Activated CD4-positive, alpha-beta T cell treated with anti-CD3 and anti-CD28 coated beads for 48 hours (primary cell): ENCODE results near the gene MRPL1.

Source experiments
- DNase-seq: peaks from one replicate; pipeline ENCODE4 v3.0.0-alpha.2; 2020

The MRPL1 gene

DNA sequence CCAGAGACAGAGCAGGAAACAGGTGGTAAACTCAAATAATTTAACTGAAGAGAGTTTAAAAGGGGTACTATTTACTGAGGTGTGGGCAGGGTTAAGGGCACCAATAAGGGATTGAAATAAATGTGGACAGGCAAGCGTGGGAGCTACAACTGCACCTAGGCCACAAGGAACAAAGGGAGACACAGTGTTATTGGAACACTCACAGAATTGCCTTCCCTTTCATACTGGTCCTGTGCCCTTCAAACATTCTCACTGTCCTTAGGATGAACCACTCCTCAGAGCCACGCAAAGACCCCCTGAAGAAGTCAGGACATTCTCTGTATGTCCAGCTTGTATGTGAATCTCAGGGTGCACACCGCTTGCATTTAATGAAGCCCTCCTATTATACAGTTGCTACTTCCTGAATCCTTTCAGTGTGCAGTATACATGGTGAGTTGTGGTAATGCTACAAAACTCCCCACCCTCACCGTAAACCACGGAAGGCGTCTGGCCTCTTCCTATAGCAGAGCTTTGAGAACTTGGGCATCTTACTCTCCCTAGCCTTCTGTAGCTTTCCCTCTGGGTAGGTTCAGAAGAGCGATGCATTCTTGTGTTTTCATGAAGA, 9.6 kb upstream of the MRPL1 start:
- DNase-seq: peak; percentile 67

DNA sequence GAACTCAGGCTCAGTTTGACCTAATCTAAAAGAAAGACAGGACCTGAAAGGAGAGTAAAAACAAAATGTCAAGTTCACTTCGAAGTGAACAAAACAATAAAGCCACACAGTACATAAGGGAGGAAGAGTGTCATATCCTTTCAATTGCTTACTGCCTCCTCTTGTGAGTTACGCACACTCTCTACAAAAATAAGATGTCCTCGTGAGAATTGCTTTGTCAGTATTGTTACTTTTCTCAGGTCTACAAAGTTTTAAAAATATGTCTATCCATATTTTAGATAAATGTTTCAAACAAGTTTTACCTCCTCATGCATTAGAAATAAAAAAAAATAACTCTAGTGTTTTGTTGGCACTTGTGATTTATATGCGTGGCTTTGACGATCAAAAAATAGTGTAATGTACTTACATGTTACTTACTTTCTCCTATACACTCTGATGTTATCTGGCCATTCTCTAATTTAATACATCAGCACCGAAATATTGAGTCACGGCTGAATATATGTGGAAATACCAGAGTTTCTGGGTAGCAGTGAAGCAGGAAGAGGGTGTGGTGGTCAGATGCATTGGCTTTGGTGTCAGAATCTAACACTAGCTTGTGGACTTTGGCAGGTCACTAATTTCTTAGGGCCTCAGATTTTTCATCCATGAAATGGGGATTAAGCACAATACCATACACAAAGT, 8.1 kb upstream of the MRPL1 start:
- peak; percentile 32 for DNase-seq

DNA sequence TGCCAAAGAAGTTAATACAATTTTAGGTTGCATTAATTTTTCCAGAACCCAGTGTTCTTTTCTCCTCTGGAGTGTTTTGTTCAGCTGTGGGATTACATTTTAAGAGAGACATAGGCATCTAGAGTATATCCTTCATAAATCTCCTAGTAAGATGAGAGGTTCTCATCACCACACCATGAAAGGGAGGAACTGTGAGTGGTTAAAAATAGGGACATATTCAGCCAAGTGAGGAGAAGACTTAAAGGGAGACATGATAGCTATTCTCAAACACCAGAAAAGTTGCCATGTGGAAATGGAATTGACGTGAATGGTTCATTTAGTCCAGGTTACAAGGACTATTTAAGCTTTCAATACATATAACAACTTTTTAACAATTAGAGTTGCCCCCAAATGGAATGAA, 6.5 kb upstream of the MRPL1 start:
- DNase-seq: no peak

DNA sequence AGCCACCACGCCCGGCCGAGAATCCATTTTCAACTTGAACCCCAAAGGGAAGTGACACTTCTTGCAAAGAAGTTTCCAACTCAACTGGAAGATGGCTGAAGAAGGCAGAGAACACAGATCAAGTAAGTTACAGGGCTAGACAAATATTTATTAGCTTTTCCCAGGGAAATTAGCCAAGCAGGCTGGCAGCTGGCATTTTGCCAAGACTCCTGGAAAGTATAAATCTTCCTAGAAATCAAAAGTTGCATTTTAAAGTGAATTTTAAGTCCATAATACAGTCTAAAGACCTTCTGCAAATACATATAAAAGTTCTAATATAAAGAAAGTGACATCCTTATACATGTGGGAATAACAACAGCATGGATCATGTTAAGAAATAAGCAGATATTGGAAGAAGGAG, 3.4 kb upstream of the MRPL1 start:
- DNase-seq: no peak

DNA sequence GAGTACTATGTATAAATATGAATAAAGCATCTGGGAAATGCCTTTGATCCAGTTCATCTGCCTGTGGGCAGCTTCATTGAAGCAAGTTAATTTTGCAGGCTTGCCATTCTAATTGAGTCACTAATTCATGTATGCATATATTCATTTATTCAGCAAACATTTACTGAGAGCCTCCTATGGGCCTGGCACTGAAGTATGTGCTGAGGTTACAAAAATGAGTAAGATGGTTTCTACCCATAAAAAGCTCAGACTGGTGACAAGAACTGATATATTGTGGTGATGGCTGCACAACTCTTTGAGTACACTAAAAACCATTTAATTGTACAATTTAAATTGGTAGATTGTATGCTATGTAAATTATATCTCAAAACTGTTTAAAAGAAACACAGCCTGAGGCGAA, 1.1 kb upstream of the MRPL1 start:
- peak; percentile 29 for DNase-seq

DNA sequence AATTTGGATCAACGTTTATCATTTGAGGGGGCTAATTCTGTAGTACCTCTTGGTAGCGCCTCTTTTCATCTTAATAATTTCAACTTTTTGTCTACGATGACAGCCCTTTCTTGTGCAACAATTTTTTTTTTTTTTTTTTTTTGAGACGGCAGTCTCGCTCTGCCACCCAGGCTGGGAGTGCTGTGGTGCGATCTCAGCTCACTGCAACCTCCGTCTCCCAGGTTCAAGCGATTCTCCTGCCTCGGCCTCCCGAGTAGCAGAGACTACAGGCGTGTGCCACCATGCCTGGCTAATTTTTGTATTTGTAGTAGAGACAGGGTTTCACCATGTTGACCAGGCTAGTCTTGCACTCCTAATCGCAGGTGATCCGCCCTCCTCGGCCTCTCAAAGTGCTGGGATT, 711 bp downstream of the MRPL1 start:
- DNase-seq: peak; percentile 22

DNA sequence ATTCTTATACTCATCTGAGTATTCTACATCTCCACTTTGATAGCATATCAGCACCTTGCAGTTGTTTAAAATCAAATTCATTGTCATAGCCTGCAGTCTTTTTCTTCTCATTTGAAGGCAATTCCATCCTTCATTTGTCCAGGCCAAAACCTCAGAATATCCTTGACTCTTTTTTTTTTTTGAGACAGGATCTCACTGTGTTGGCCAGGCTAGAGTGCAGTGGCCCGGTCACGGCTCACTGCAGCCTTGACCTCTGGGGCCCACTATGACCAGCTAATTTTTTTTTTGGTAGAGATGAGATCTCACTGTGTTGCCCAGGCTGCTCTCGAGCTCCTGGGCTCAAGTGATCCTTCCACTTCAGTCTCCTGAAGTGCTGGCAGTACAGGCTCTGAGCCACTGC, 2.6 kb downstream of the MRPL1 start:
- DNase-seq: no peak

DNA sequence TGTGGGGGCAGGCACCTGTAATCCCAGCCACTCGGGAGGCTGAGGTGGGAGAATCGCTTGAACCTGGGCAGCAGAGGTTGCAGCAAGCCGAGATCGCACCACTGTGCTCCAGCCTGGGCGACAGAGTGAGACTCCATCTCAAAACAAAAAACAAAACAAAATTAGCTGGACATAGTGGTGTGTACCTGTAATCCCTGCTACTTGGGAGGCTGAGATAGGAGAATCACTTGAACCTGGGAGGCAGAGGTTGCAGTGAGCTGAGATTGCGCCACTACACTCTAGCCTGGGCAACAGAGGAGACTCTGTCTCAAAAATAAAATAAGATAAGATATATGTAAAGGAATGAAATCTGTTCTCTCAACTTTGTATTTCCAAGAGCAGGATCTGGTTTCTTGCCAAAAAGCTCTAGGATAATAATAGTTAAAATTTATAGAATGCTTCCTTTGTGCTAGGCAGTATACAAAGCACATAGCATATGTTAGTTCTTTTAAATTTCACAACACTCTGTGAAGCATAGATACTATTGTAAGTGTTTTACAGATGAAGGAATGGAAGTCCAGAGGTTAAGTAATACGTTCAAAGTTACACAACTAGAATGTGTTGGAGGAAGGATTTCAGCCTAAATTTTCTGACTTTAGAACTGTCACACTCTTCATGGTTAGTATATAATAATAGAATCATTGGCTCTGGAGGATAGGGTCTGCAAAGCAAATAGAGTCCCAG, 10.3 kb downstream of the MRPL1 start:
- DNase-seq: no peak

DNA sequence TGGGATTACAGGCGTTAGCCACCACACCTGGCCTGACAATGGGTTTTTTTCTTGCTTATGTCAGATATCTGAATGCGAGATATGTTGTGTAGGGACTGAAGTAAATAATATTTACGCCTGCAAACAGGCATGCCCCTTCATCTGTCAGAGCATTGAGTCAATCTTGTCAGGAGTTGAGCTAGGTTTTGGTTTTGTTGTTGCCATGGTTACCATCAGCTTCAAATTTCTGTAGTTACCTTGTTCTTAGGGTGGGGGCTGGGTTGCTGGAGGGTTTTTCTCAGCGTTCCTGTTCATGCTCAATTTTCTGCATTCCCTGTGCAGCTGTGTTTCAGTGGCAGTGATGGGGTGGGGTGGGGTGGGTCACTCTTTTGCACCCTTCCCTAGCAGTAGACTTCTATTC, 14.5 kb downstream of the MRPL1 start:
- no peak for DNase-seq

DNA sequence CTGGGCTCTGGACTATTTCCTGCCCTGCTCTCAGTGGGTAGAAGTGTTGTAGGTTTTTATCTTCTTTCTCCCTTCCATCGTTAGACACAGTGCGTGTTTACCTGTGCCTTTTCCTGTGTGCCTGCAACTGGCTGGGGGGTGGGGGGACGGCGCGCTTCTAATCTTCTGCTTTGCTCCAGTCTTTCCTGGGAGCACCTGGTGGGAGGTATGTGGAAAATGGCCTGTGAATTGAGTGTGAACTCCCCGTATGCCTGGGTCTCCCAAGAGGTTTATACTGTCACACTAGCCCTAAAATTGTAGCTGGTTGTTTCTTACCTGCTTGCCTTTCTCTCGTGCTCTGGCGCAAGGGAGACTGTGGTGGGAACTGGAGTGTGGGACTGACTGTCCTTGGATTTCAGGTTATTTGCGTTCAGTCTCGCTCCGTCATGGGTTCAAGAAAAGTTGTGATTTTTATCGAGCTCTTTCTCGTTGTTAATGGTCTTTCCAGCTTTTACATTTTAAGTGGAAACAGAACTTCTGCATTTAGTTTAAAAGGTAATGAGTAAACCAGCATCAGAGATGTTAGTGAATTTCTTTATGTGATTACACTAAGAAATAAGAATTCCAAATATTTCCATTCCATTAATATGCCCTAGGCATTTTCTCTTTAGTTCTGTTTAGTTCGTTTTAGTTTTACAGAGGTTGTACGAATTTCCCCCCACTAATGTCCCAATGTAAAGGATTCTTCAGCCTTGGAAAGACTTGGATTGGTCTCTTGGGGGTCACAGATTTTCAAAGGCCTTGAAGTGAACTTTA, 15.3 kb downstream of the MRPL1 start:
- DNase-seq: no peak

DNA sequence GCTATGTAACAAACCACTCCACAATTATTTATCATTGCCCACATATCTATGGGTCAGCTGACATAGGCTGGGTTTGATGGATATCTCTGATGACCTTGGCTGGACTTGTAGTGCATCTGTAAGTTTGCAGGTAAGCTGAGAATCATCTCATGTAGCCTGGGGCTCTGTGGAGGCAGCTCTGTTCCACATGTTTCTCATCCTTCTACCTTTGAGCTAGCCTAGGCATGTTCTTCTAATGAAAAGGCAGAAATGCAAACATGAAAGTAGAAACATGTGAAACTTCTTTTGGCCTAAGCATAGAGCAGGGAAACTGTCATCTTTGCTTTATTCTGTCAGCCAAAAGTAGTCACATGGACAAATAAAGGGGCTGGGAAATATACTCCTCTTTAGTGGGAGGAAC, 18.2 kb downstream of the MRPL1 start:
- DNase-seq: no peak

DNA sequence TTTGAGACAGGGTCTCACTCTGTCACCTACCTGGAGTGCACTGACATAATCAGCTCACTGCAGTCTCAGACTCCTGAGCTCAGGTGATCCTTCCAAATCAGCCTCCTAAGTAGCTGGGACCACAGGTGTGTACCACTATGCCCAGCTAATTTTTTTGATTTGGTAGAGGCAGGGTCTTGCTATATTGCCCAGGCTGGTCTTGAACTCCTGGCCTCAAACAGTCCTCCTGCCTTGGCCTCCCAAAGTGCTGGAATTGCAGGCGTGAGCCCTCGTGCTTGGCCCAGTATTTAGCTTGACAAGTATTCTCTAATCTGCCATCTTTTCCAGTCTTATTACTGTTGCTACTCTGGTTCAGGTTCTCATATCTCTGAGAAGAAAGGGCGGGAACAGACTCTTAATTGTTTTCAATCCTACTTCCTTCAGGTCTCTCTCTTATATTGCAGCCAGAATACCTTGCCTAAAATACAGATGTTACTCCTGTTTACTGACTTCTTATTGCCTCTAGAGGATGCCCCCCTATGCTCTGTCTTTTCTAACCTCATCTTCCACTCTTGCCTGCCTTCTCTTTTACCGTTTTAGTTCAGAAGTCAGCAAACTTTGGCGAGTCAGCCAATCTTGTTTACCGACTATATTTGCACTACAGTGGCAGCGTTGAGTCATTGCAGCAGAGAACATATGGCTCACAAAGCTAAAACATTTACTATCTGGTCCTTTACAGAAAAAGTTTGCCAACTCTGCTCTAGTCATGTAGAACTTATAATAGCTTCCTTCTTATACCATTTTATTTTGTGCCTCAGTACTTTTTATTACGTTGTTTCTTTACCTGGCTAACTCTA, 19.0 kb downstream of the MRPL1 start:
- DNase-seq: no peak

DNA sequence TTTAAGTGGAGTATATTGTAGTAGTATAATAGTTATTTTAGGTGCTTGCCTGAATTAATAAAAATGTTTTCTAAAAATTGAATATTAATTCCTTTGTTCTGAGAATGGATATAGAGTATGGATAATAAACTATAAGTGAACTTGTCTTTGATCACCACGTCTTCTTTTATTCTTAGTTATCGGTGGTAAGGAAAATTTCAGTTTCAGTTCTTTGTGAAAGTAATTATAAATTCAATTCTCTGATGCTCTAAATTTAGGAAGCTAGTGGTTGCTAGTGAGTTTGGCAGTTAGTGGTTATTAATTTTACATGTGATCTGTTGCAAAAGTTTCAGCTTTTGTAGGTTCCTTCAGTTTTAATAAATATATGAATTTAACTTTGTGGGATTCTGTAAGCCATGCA, 30.8 kb downstream of the MRPL1 start:
- DNase-seq: no peak

DNA sequence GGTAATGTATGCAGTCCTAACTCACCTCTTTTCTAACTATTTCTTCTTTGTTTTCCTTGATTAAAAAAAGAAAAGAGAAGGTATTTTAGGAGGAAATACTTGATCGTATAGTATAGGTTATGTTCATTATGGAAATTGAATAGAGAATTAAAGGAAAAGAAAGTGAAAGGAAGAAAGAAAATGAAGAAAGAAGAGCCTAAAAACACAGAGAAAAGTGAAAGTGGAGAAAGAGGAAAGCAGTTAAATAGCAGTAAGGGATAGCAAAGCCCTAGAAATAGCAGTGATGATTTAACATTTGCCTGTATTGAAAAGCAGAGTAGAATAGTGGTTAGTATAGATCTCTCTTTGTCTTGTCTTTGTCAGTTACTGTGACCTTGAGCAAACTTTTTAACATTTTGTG, 37.0 kb downstream of the MRPL1 start:
- no peak for DNase-seq

DNA sequence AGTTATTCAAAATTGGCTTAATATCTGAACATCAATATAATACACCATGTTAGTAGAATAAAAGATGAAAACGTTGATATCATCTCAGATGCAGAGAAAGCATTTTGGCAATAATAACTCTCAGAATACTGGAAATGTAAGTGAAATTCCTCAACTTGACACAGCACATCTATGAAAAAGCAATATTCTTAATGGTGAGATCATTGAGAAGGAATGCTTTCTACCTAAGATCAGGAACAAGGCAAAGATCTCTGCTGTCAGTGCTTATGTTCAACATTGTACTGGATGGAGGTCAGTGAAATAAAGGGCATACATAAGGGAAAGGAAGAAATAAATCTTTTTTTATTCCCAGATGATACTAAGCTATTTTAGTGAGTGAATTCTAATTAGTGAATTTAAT, 40.6 kb downstream of the MRPL1 start:
- no peak for DNase-seq

DNA sequence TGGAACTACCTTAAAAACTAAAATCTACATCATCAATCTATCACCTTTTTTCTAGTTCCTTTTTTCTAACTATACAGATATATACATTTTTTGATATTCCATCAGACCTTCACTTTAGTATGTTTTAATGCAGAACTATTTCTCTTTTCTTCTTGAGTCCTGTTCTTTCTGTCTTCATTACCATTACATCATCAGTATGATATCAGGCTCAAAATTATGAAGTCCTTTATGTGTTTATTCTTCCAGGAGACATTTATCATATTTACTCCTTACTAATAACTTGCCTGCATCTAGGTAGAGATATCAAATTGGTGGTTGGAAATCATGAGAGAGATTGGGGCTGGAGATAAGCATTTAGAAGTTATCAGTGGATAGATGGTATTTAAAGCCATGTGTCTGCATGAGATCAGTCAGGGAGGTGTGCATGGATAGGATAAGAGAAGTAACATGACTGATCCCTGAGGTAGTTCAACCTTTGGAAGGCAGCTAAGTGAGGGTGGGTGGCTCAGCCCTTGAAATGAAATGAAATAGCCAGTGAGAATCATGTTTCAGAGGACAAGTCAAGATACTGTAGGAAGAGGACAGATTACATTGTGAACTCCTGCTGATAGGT, 43.1 kb downstream of the MRPL1 start:
- no peak for DNase-seq

DNA sequence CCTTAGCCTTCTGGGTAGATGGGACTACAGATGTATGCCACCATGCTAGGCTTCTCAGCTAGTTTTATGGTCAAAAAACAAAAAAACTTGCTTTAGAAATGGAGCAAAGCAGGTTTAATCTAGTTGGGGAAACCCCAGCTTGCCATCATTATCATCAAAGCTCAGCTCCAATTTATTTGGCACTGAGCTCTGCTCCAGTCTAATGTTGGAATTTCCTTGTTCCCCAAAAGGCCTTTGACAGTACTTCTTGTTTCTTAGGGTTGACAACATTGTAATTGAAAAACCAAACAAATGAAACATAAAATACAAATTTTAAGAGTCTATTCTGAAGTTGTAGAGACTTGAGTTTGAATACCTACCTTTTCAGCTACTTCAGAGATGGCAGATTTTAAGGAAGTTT, 48.0 kb downstream of the MRPL1 start:
- DNase-seq: no peak

DNA sequence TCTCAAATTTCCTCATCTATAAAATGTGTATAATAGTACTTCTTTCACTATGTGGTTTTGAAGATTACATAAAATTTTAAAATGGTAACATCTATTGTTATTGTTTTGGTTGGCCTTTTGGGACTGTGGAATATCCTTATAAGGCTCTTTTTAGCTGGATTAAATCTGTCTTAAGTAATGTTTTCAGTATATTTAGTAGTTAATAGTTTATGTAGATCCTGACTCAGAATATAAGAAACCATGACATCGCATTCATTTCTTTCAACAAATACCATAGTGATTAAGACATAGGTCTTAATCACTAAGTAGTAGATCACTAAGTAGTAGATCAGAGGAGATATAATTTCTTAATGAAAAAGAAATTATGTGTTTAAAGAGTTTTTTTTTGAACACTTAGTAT, 48.5 kb downstream of the MRPL1 start:
- DNase-seq: no peak

DNA sequence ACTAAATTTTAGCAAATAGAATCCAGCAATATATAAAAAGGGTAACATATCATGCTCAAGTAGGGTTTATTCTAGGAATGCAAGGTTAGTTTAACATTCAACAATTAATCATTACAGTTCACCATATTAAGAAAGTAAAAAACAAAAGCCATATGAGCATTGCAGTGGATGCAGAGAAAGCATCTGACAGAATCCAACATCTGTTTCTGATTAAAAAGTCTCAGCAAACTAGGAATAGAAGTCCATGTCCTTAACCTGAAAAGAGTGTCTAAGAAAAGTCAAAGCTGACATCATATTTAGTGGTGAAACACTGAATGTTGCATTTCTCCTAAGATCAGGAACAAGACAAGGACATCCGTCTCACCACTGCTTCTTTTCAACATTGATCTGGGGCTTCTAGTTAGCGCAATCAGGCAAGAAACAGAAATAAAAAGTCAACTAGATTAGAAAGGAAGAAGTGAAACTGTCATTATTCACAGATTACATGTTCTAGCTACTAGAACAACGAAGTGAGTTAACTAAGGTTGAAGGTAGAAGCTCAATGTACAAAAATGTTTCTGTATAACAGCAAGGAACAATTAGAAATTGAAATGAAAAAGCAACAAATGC, 49.3 kb downstream of the MRPL1 start:
- no peak for DNase-seq

DNA sequence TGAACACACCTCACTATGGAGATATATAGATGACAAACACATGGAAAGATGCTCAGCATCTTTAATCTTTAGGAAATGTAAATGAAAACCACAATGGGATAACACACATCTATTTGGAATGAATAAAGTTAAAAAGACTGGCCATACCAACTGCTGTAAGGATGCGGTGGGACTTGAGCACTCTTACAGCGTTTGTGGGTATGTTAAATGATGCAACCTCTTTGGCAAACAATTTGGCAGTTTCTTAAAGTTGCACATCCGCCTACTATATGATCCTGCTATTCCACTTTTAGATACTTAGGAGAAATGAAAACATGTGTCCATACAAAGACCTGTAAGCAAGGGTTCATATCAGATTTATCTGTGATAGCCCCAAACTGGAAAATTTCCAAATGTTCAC, 50.7 kb downstream of the MRPL1 start:
- no peak for DNase-seq

DNA sequence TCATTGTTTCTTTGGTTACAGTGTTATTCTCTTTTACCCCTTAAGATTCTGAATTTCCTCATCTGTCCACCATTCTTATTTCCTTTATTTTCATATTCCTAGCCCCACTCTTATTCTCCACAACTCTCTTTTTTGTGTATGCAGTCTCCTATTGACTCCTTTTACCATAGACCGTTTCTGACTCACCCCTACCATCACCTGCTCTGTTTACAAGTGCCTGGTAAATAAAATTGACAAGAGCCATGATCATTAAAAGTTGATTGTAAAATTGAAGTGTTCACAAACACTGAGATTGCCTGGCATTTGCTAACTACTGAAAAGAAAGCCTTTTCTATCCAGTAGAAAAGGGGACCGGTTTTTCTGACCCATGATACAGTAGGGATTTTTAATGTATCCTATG, 54.4 kb downstream of the MRPL1 start:
- no peak for DNase-seq

DNA sequence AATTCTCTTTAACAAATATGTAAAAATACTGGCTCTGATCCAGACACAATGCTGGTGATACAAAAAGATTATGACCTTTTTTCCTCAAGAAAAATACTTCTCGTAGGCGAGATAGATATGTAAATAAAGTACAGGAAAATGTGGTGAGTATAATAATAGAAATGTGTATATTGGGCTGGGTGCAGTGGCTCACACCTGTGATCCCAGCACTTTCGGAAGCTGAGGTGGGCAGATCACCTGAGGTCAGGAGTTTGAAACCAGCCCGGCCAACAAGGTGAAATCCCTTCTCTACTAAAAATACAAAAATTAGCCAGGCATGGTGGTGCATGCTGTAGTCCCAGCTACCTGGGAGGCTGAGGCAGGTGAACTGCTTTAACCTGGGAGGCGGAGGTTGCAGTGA, 55.0 kb downstream of the MRPL1 start:
- no peak for DNase-seq
